ENCODE data around the gene KCNK13.

- TF ChIP-seq, protein P1, sequence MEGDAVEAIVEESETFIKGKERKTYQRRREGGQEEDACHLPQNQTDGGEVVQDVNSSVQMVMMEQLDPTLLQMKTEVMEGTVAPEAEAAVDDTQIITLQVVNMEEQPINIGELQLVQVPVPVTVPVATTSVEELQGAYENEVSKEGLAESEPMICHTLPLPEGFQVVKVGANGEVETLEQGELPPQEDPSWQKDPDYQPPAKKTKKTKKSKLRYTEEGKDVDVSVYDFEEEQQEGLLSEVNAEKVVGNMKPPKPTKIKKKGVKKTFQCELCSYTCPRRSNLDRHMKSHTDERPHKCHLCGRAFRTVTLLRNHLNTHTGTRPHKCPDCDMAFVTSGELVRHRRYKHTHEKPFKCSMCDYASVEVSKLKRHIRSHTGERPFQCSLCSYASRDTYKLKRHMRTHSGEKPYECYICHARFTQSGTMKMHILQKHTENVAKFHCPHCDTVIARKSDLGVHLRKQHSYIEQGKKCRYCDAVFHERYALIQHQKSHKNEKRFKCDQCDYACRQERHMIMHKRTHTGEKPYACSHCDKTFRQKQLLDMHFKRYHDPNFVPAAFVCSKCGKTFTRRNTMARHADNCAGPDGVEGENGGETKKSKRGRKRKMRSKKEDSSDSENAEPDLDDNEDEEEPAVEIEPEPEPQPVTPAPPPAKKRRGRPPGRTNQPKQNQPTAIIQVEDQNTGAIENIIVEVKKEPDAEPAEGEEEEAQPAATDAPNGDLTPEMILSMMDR (optimal IDR thresholded peaks at IDR 0.05 in 1 of 3, IDR thresholded peaks at IDR 0.05 in 1 of 3, conservative IDR thresholded peaks at IDR 0.05 in 1 of 3; ENCODE audit: extremely low read depth in 1 of 3, insufficient read depth in 2 of 3, low read length in 3 of 3), result peak in 2 of 3 experiments; percentile 61
- no peak for TF ChIP-seq EZH2 (IDR thresholded peaks at IDR 0.05; ENCODE audit: low read length)
Observed at GRCh38 chr14:90060312-90060964, 1.4 kb upstream of the KCNK13 start.
